DND-41 (cell line): ENCODE data around the gene SMARCD3.

Experiments
- CTCF ChIP-seq: IDR thresholded peaks from 2 replicates; pipeline ENCODE4 v1.5.1; 2012; ENCODE audit warnings: borderline replicate concordance, low read length, moderate library complexity, mild to moderate bottlenecking; ENCODE audit not compliant: poor library complexity, severe bottlenecking; ENCODE audit errors: extremely low read depth
- EZH2 ChIP-seq: IDR thresholded peaks from 3 replicates; pipeline ENCODE4 v1.6.1; 2012; ENCODE audit warnings: borderline replicate concordance, low read depth, mild to moderate bottlenecking, moderate library complexity, low read length, inconsistent platforms; ENCODE audit not compliant: severe bottlenecking

- TF ChIP-seq EZH2: no peak
- TF ChIP-seq CTCF: no peak
Measured at GRCh38 chr7:151239837-151240459, 8.5 kb downstream of the SMARCD3 start.
